Karpas-422 (cell line): ENCODE data around the gene FNBP1. TPM values are rescaled to one million over a fixed set of nuclear protein-coding genes. Genes with fewer than 3 reads are reported as not detected.
A peak's percentile ranks its signal among the peaks of the same experiment; 100 is the strongest.
"Not testable (repeated sequence)": the region's sequence is repeated elsewhere in the genome, so short reads cannot be mapped to it uniquely, and the experiment has no call there.

ENCODE experiments used
- DNase-seq: peaks from one replicate; pipeline ENCODE4 v3.0.0-alpha.2; 2015
- H2AFZ ChIP-seq: fragments of 200-600 bp; sonication (generic); 2 replicates; pipeline ENCODE4 v1.6.1; 2014; ENCODE audit warnings: antibody characterized with exemption, low read length, mixed read lengths
- H3K27ac ChIP-seq: fragments of 200-600 bp; sonication (generic); 2 replicates; pipeline ENCODE4 v1.5.1; 2014; ENCODE audit warnings: mild to moderate bottlenecking, low read length, moderate library complexity
- H3K27me3 ChIP-seq: fragments of 200-600 bp; sonication (generic); 2 replicates; pipeline ENCODE4 v1.6.1; 2014; ENCODE audit warnings: low read length, mixed read lengths
- H3K36me3 ChIP-seq: fragments of 200-600 bp; sonication (generic); 2 replicates; pipeline ENCODE4 v1.6.1; 2014; ENCODE audit warnings: low read length, mixed read lengths; ENCODE audit not compliant: insufficient read depth
- H3K4me1 ChIP-seq: fragments of 200-600 bp; sonication (generic); 2 replicates; pipeline ENCODE4 v1.6.1; 2014; ENCODE audit warnings: mild to moderate bottlenecking, low read length, mixed read lengths
- H3K4me2 ChIP-seq: fragments of 200-600 bp; sonication (generic); 2 replicates; pipeline ENCODE4 v1.6.1; 2014; ENCODE audit warnings: low read length, low read depth, mild to moderate bottlenecking; ENCODE audit not compliant: poor library complexity, severe bottlenecking
- H3K4me3 ChIP-seq: fragments of 200-600 bp; sonication (generic); 2 replicates; pipeline ENCODE4 v1.5.1; 2014; ENCODE audit warnings: mild to moderate bottlenecking, antibody characterized with exemption, low read length, mixed read lengths
- H3K79me2 ChIP-seq: fragments of 200-600 bp; sonication (generic); 2 replicates; pipeline ENCODE4 v1.6.1; 2014; ENCODE audit warnings: mild to moderate bottlenecking, low read length, mixed read lengths
- H3K9ac ChIP-seq: fragments of 200-600 bp; sonication (generic); 2 replicates; pipeline ENCODE4 v1.6.0; 2014; ENCODE audit warnings: low read length
- H3K9me2 ChIP-seq: fragments of 200-600 bp; sonication (generic), shearing (Covaris generic); replicated peaks from 2 replicates; pipeline ENCODE4 v1.6.0; 2014; ENCODE audit warnings: mild to moderate bottlenecking, low read length, moderate library complexity; ENCODE audit not compliant: insufficient read depth
- H3K9me3 ChIP-seq: fragments of 300-700, 200-600 bp; sonication (generic); 2 replicates; pipeline ENCODE4 v1.6.1; 2014; ENCODE audit warnings: low read length, mixed read lengths
- H4K20me1 ChIP-seq: fragments of 200-600 bp; sonication (generic); 2 replicates; pipeline ENCODE4 v1.6.1; 2014; ENCODE audit warnings: mild to moderate bottlenecking, antibody characterized with exemption, low read length, low read depth; ENCODE audit not compliant: insufficient read depth
- total RNA-seq: library from RNA; depleted of rRNA; stranded (reverse); fragments of >200 nt; shearing (Covaris generic); gene quantifications from 2 replicates; pipeline ENCODE4 v1.2.3, GENCODE V29; 2014; ENCODE audit warnings: low replicate concordance

FNBP1 gene
- total RNA-seq, 1 experiment from 2014 or later, result 205 TPM

DNA sequence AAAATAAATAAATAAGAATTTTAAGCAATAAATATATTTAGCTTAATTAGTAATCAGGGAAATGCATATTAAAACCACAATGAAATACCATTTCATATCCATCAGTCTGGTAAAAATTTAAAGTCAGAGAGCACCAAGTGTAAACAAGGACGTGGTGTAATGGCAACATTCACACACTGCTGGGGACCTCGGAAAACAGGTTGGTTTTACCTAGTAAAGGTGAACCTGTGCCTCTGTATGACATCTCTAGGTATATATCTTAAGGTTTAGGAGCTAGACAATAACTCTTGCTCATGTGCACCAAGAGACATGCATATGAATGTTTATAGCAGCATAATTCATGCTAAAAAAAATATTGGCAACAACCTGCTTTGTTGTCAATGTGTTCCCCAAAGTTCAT is 29.7 kb downstream of the FNBP1 start:
- Histone ChIP-seq H3K27ac (no peak overlapping the region; the same call in 1 of the 2 replicates), H3K9me2 (no peaks in the 10 kb centered on the region), H4K20me1 (0 out of 2 replicates have a peak, but pooled peaks cover 4% of the 10 kb centered on the region), H2AFZ (no peak overlapping the region), H3K36me3 (peaks cover 14% of the 10 kb centered on the region), H3K27me3 (no peaks in the 10 kb centered on the region), H3K79me2 (peaks cover 99% of the 10 kb centered on the region), H3K4me3 (no peak overlapping the region), H3K4me1 (peaks cover 41% of the 10 kb centered on the region), H3K9ac (no peak overlapping the region), H3K4me2 (no peak overlapping the region), H3K9me3 (no peaks in the 10 kb centered on the region; the same call in 1 of the 2 replicates)
- no peak for DNase-seq

DNA sequence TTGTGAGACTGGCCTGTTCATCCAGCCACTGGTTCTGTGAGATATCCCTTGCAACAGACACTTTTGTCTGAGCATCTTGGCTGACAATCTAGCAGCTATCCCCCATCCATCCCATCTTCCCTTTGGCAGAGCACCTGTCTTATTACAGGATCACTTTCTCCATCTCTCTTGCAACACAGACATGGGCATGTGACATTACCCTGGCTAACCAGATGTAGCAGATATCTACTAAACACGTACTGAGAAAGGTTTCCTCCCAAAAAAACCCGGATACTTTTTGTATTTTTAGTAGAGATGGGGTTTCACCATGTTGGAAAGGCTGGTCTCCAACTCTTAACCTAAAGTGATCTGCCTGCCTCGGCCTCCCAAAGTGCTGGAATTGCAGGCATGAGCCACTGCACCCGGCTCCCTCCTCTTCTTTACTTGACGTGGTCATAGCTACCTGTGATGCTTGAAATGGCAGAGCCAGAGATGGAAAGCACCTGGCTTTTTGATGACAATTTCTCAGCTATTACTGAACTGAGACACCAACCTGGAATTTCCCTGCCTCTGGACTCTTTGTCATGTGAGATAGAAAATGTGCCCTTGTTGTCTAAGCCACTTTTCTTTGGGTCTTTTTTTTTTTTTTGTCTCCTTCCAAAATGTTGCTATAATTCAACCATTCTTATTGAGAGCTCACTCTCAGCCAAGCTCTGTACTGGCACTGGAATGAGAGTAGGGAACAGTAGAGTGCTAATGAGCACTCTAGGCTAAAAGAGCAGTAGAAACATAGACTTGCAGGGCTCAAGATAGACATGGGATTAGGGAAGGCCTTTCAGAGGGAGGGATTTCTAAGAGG is 32.6 kb downstream of the FNBP1 start:
- H3K9me2 ChIP-seq, result no peaks in the 10 kb centered on the region
- H3K36me3 ChIP-seq, result 0 out of 2 replicates have a peak, but pooled peaks cover 4% of the 10 kb centered on the region
- peaks cover 99% of the 10 kb centered on the region for H3K79me2 ChIP-seq
- H3K4me3 ChIP-seq, result no peak overlapping the region
- H3K27ac ChIP-seq, result peak overlapping the region; percentile 64
- DNase-seq, result peak; percentile 38
- peaks cover 69% of the 10 kb centered on the region for H3K4me1 ChIP-seq
- H4K20me1 ChIP-seq, result 0 out of 2 replicates have a peak, but pooled peaks cover under 1% of the 10 kb centered on the region
- no peak overlapping the region for H2AFZ ChIP-seq
- H3K27me3 ChIP-seq, result no peaks in the 10 kb centered on the region
- no peak overlapping the region for H3K9ac ChIP-seq
- H3K4me2 ChIP-seq, result no peak overlapping the region
- no peaks in the 10 kb centered on the region for H3K9me3 ChIP-seq

- not testable (repeated sequence) for H3K27ac ChIP-seq, H3K4me2 ChIP-seq, H4K20me1 ChIP-seq, H3K4me3 ChIP-seq, DNase-seq, H3K9me2 ChIP-seq, H3K27me3 ChIP-seq, H3K9me3 ChIP-seq, H3K9ac ChIP-seq, H2AFZ ChIP-seq, H3K36me3 ChIP-seq
- H3K79me2 ChIP-seq, result peaks cover 98% of the 10 kb centered on the region
- peaks cover 76% of the 10 kb centered on the region for H3K4me1 ChIP-seq
These were observed 33.4 kb downstream of the FNBP1 start for GRCh38 chr9:130009546-130009945.

GRCh38 chr9:130008538-130008937 is 34.5 kb downstream of the FNBP1 start:
- H3K4me3 ChIP-seq, result no peak overlapping the region
- H3K27me3 ChIP-seq, result no peaks in the 10 kb centered on the region
- DNase-seq, result no peak
- H3K79me2 ChIP-seq, result peaks cover 98% of the 10 kb centered on the region
- H3K27ac ChIP-seq, result peak overlapping the region; percentile 81
- no peaks in the 10 kb centered on the region for H3K9me2 ChIP-seq
- H3K9me3 ChIP-seq, result no peaks in the 10 kb centered on the region
- H3K9ac ChIP-seq, result no peak overlapping the region
- H3K4me2 ChIP-seq, result no peak overlapping the region
- H2AFZ ChIP-seq, result no peak overlapping the region
- peaks cover 79% of the 10 kb centered on the region for H3K4me1 ChIP-seq
- 0 out of 2 replicates have a peak, but pooled peaks cover 6% of the 10 kb centered on the region for H3K36me3 ChIP-seq
- no peaks in the 10 kb centered on the region for H4K20me1 ChIP-seq

DNA sequence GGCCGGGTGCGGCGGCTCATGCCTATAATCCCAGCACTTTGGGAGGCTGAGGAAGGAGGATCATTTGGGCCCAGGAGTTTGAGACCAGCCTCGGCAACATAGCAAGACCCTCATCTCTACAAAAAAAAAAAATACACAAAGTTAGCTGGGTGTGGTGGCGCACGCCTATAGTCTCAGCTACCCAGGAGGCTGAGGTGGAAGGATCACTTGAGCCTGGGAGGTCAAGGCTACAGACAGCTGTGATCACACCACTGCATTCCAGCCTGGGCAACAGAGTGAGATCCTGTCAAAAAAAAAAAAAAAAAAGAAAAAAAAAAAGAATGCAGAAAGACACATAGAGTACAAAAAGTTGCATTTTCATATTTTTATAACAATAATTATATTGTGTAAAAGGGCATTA is 36.0 kb downstream of the FNBP1 start:
- H3K4me2 ChIP-seq, H3K4me3 ChIP-seq, H3K9me3 ChIP-seq, DNase-seq, H3K27me3 ChIP-seq, H4K20me1 ChIP-seq, H2AFZ ChIP-seq, H3K9ac ChIP-seq, H3K9me2 ChIP-seq: not testable (repeated sequence)
- peaks cover 75% of the 10 kb centered on the region for H3K4me1 ChIP-seq
- H3K27ac ChIP-seq, result peak overlapping the region; percentile 81
- H3K36me3 ChIP-seq, result 0 out of 2 replicates have a peak, but pooled peaks cover 12% of the 10 kb centered on the region
- peaks cover 97% of the 10 kb centered on the region for H3K79me2 ChIP-seq

DNA sequence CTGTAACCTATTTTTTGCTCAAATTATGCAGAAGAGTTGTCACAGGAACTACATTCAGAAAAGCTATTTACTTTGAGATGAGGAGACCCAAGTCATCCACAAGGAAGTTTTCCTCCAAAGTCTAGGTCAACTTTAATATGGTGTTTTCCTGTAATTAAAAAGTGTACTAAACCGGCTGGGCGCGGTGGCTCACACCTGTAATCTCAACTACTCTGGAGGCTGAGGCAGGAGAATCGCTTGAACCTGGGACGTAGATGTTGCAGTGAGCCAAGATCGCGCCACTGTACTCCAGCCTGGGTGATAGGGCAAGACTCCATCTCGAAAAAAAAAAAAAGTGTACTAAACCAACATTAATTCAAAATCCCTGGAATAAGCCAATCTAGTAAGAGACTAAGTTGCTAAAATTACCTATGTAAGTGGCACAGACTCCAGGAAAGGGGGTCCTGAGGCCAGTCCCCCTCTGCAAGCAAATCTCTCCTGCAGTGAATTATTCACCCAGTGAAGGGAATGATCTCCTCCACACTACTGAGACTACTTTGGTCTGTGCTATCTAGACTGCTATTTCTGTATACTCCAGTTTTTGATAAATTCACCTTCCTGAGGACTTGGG is 38.9 kb downstream of the FNBP1 start:
- H3K27me3 ChIP-seq, result no peaks in the 10 kb centered on the region
- H3K36me3 ChIP-seq, result 0 out of 2 replicates have a peak, but pooled peaks cover 12% of the 10 kb centered on the region
- H3K4me3 ChIP-seq, result no peak overlapping the region
- H3K9ac ChIP-seq, result no peak overlapping the region
- no peak for DNase-seq
- no peaks in the 10 kb centered on the region for H3K9me2 ChIP-seq
- no peak overlapping the region for H3K4me2 ChIP-seq
- H3K79me2 ChIP-seq, result peaks cover 98% of the 10 kb centered on the region
- H3K27ac ChIP-seq, result peak overlapping the region; percentile 57
- peaks cover 76% of the 10 kb centered on the region for H3K4me1 ChIP-seq
- no peaks in the 10 kb centered on the region for H4K20me1 ChIP-seq
- no peak overlapping the region for H2AFZ ChIP-seq
- H3K9me3 ChIP-seq, result no peaks in the 10 kb centered on the region

DNA sequence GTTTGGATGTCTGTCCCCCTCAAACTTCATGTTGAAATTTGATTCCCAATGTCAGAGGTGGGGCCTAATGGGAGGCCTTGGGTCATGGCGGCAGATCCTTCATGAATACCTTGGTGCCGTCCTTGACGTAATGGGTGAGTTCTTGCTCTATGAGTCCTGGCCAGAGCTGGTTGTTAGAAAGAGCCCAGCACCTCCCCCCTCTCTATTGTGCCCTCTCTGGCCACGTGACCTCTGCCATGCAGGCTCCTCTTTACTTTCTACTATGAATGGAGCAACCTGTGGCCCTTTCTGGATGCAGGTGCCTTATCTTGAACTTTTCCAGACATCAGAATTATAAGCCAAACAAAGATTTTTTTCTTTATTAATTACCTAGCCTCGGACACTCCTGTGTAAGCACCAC is 40.7 kb downstream of the FNBP1 start:
- no peaks in the 10 kb centered on the region for H4K20me1 ChIP-seq
- H2AFZ ChIP-seq, result no peak overlapping the region
- no peaks in the 10 kb centered on the region for H3K9me2 ChIP-seq
- DNase-seq, result no peak
- no peak overlapping the region for H3K4me2 ChIP-seq
- no peak overlapping the region for H3K9ac ChIP-seq
- no peak overlapping the region for H3K4me3 ChIP-seq
- H3K79me2 ChIP-seq, result peaks cover 97% of the 10 kb centered on the region
- H3K9me3 ChIP-seq, result no peaks in the 10 kb centered on the region
- H3K4me1 ChIP-seq, result peaks cover 75% of the 10 kb centered on the region
- no peaks in the 10 kb centered on the region for H3K27me3 ChIP-seq
- H3K27ac ChIP-seq, result no peak overlapping the region
- 0 out of 2 replicates have a peak, but pooled peaks cover 12% of the 10 kb centered on the region for H3K36me3 ChIP-seq

- no peaks in the 10 kb centered on the region for H4K20me1 ChIP-seq
These were observed 41.8 kb downstream of the FNBP1 start for GRCh38 chr9:130001190-130001589.

More at GRCh38 chr9:130001190-130001589, 41.8 kb downstream of the FNBP1 start:
- Histone ChIP-seq H3K4me1 (peaks cover 75% of the 10 kb centered on the region), H3K27me3 (no peaks in the 10 kb centered on the region), H3K9ac (no peak overlapping the region), H3K4me2 (no peak overlapping the region), H3K79me2 (peaks cover 97% of the 10 kb centered on the region), H3K9me3 (no peaks in the 10 kb centered on the region), H3K4me3 (no peak overlapping the region), H3K36me3 (0 out of 2 replicates have a peak, but pooled peaks cover 12% of the 10 kb centered on the region), H3K9me2 (no peaks in the 10 kb centered on the region), H3K27ac (no peak overlapping the region), H2AFZ (no peak overlapping the region)
- DNase-seq, result no peak
